HG03280 (cell line): Measurements from ENCODE around the gene SPATC1L.

Experiments used
- ATAC-seq: cut with Tn5 transposase; IDR thresholded peaks from one replicate; pipeline ENCODE4 v1.9.1; 2021; ENCODE audit warnings: mild to moderate bottlenecking, moderate library complexity; ENCODE audit not compliant: unreplicated experiment

SPATC1L gene

DNA sequence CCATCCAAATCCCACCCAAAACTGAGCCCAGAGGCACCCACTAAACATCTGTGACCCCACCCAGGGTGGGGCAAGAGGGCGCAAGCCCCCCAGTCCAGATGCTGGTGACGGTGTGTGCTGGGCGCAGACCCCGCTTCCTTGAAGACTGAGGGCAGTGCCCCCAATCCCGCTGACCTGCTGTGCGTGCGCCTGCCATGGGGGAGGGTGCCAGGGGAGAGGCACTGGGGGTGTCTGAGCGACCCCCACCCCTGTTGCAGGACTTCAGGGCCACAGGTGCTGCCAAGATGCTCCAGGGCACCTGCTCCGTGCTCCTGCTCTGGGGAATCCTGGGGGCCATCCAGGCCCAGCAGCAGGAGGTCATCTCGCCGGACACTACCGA is 73.1 kb downstream of the SPATC1L start:
- no peak for ATAC-seq
